Activated CD4-positive, CD25-positive, alpha-beta regulatory T cell treated with anti-CD3 and anti-CD28 coated beads, Interleukin-2, amount 50 U/mL, for 16 hours (primary cell): Measurements from ENCODE around the gene TBX15.

Source experiments
- DNase-seq: peaks from one replicate; pipeline ENCODE4 v3.0.0-alpha.2; 2020; ENCODE audit warnings: low read depth, low spot score

Gene TBX15

DNA sequence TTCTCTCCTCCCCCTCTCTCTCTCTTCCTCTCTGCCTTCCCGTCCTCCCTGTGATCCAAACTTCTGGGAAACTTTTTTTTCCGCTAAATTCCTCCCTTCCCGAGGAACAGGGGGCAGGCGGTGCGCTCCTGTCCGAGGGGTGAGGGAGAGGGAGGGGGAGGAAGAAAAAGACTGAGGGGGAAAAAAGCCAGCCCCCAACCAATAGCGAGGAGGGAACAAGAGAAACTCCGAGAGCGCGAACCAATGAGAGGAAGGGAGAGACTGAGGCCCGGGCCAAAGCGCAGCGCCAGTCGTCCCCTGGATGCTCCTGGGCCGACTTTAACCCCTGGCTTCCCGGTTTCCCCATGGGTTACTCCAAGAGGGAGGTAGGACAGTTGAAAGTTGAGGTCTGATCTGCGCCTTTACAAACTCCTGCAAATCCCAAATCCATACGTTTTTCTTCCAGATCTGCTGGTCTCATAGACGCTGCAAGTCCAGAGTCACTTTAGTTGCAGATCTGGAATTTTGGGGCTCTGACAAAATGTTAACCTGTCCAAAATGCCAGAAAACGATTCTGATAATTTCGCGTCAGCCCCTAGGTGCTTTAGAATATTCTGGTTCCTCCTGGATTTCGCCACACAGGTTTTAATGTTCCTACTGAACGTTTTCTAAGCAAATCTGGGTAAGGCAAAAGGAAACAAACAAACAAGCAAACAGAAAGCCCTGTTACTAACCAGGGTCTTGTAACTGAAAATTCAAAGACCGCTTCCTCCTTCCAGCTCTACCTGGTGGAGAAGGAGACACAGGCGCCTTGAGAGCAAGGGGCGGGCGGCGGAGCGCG lies at the start of gene TBX15:
Gene TBX15, minus strand, starts transcription at position 158 of the 820 bp plus-strand sequence. CDS start 548 bp downstream, outside the sequence.
- DNase-seq: no peak

DNA sequence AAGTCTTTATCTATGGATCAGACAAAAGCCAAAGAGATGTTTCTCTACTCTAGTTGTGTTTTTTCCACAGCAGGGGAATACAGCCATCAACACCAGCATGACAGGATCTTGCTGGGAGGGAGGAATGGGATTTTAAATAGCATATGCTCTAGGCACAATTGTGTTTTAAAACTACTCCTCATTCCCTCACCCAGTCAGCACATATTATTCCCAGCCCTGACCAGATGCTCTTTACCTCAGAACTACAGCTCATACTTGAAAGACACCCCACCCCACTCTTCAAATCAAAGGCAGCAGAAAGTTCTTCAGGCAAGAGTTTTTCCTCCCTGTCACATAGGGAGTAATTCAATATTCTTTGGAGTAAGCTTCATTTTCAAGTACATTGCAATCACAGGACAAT lies 46.2 kb upstream of the TBX15 start:
- no peak for DNase-seq

GRCh38 chr1:119032986-119033385 lies 44.8 kb upstream of the TBX15 start:
- DNase-seq: no peak

GRCh38 chr1:119027759-119028158 lies 39.6 kb upstream of the TBX15 start:
- no peak for DNase-seq

- DNase-seq: no peak
Measured at GRCh38 chr1:119026956-119027355, 38.8 kb upstream of the TBX15 start.

- no peak for DNase-seq
Measured at GRCh38 chr1:119015547-119015946, 27.4 kb upstream of the TBX15 start.

GRCh38 chr1:119012383-119012782 lies 24.2 kb upstream of the TBX15 start:
- no peak for DNase-seq

DNA sequence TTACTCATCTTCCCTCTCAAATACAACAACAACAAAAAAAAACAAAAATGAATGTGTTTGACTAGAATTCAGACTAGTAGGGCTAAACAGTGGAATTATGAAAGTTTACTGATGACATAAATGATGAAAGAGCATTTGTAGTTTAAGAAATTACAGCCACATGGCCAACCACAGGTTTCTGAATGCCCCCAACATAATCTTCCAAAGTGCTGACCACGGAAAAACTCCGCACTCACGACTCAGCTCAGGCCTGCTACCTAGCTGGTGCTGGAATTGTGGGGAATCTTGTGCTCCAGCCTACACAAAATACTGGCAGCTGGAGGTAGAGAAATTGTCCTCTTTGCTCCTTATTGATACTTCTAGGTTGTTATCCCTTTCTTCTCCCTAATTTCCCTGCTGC lies 23.6 kb upstream of the TBX15 start:
- DNase-seq: no peak

DNA sequence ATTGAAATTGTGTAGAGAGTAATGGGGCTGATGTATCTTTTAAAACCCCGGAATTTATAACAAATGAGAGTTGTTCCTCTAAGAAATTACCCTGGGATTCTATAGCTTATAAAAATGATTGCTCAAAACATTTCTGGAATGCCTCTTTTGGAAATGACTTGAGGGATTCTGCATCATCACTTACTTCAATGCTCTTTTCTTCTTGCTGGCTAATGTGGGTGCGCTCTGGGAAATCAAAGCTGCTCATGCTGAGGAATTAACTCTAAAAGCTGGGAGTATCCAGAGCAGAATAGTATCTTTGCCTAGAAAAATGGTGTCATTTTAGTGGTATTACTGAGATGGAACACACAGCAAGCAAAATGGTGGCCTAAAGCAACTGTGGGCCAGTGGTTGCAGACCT lies 23.0 kb upstream of the TBX15 start:
- DNase-seq: no peak

GRCh38 chr1:119010201-119010600 lies 22.1 kb upstream of the TBX15 start:
- no peak for DNase-seq

- no peak for DNase-seq
Measured at GRCh38 chr1:119009312-119009655, 21.1 kb upstream of the TBX15 start.

DNA sequence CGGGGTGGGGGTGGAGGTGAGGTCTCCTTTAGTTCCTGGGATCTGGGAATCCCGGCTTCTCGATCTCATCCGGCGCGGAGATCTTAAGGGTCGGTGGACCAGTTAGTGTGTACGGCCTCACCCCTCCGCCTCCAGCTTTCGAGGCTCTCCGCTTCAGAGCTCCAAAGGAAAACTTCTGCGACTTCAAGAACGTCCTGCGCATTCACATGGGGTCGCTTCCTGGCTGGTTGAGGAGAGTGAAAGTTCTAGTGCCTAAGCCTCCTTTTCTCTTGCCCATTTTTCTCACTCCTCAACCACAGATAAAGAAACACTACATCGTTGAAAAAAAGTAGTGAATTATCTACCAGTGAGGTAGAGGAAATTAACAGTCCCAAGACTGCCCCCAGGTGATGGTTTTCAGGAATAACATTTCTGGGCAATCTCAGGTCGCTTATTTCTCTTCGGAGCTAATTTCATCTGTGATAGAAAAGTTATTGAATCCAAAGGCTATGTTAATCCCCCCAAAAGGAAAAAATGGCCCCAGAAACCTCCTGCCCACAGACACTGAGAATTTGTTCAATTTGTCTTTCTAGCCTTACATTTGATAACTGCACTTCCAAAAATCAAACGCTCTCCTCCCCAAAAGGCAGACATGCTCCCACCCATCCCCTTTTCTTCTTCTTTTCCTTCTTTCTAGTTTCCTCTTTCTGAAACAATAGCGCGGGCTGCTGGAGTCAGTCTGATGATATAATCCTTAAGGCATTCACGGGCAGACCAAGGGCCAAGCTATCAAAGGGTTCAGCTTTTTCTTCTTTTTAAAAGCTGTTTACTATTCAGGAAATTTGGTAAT lies 20.6 kb upstream of the TBX15 start:
- DNase-seq: no peak

DNA sequence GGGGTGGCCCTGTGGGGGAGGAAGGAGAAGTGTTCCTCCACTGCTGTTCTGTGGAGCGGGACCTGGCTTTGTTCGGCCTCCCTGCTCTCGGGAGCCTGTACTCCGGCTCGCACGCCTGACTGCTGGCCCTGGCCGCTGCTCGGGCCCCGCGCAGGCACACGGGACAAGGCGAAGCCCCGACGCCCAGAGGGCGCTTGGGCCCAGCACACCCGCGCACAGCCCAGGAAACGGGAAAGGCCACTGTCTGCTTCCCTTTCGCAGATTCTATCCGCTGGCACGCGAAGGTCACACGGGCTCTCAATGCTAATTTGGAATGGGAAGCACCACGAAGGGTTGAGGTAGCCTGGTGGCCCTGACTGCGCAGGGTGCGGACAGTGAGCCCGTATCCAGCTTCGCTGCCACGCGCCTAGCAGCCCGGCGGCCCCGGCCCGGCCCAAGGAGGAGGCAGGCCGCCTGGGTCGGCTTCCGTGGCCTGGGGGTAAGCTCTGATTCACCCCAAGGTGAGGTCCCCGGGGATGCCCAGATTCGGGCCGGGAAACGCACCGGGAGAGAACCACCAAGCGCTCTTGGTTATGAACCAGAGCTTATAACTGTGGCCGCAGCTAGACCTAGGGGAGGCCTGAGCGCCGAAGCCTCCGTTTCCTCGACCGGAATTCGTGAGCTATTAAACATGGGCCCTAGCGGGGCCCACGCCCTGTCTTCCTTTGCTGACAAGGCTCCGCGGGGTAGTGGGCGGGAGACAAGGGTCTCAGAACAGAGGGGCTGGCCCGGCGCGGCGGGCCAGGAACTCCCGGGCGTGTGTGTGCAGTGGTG lies 19.7 kb upstream of the TBX15 start:
- no peak for DNase-seq

DNA sequence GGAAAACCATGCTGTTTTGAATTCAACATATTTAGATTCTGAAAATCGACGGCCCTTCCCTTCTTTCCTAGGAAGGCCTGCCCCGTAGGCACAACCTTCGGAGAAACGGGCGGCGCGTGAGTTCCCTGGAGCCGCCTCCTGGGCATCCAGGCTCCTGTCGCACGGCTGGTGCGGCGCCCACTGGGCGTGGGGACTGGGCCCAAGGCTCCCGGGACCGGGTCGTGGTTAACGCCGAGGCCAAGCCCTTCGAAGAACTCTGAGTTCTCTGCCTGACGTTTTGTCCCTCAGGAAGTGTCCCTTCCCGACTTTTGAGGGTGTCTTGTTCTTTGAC lies 19.2 kb upstream of the TBX15 start:
- no peak for DNase-seq

- no peak for DNase-seq
Measured at GRCh38 chr1:119006406-119007279, 18.5 kb upstream of the TBX15 start.

GRCh38 chr1:119005724-119006405 lies 17.7 kb upstream of the TBX15 start:
- DNase-seq: no peak

- DNase-seq: no peak
Measured at GRCh38 chr1:119004781-119005180, 16.6 kb upstream of the TBX15 start.

DNA sequence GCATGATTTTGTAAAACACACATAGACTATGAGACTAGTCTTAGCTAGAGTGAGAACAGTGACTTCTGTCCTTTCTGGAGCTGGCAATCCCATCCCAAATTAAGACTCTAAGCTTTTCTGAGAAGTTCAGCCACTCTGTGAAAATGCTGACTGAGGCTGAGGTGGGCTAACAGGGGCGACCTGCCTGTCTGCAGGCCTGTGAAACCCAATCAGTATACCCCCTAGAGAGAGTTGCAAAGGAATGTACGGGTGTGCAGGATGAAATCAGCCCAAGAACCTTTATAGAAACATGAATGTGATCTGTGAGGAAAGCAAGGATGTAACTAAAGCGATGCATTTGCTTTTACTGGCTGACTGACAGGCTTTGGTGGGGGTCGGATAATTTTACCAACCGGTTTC lies 16.0 kb upstream of the TBX15 start:
- no peak for DNase-seq

- no peak for DNase-seq
Measured at GRCh38 chr1:119003413-119004128, 15.4 kb upstream of the TBX15 start.
